GM23338 (cell line): ENCODE measurements around the gene MAP4K5. TPM values are rescaled to one million over a fixed set of nuclear protein-coding genes. Genes with fewer than 3 reads are reported as not detected.

ENCODE experiments used
- ATAC-seq: fragments of 200-7000 bp; cut with Tn5 transposase; 3 replicates; pipeline ENCODE4 v1.9.1; 2020
- DNase-seq: peaks from one replicate; pipeline ENCODE4 v3.0.0-alpha.2; 2015; ENCODE audit warnings: low spot score
- H2AFZ ChIP-seq: fragments of 200-600 bp; sonication (generic); 2 replicates; pipeline ENCODE4 v1.8.0; 2016; ENCODE audit warnings: antibody characterized with exemption, mild to moderate bottlenecking, moderate library complexity
- H3F3A ChIP-seq: fragments of 200-600 bp; sonication (generic); replicated peaks from 2 replicates; pipeline ENCODE4 v1.8.0; 2017; ENCODE audit warnings: antibody characterized with exemption, mixed run types, low read depth
- H3K27ac ChIP-seq: fragments of 200-600 bp; sonication (generic); 2 replicates; pipeline ENCODE4 v1.6.1; 2016; ENCODE audit warnings: low read depth
- H3K27me3 ChIP-seq: fragments of 200-600 bp; sonication (generic); 2 replicates; pipeline ENCODE4 v1.8.0; 2016; ENCODE audit warnings: mild to moderate bottlenecking, mixed run types, moderate library complexity; ENCODE audit not compliant: insufficient read depth
- H3K36me3 ChIP-seq: fragments of 200-600 bp; sonication (generic); 2 replicates; pipeline ENCODE4 v1.8.0; 2016; ENCODE audit warnings: mild to moderate bottlenecking; ENCODE audit not compliant: insufficient read depth
- H3K4me1 ChIP-seq: fragments of 200-600 bp; sonication (generic); 2 replicates; pipeline ENCODE4 v1.8.0; 2016; ENCODE audit warnings: mild to moderate bottlenecking, moderate library complexity; ENCODE audit not compliant: insufficient read depth
- H3K4me2 ChIP-seq: fragments of 200-600 bp; sonication (generic); 2 replicates; pipeline ENCODE4 v1.7.1; 2017; ENCODE audit warnings: mixed run types
- H3K4me3 ChIP-seq: fragments of 200-600 bp; sonication (generic); 2 replicates; pipeline ENCODE4 v1.6.1; 2016; ENCODE audit warnings: mixed run types
- H3K79me2 ChIP-seq: fragments of 200-600 bp; sonication (generic); replicated peaks from 2 replicates; pipeline ENCODE4 v1.8.0; 2017; ENCODE audit warnings: mild to moderate bottlenecking; ENCODE audit not compliant: insufficient read depth
- H3K9me2 ChIP-seq: fragments of 200-600 bp; sonication (generic); 2 replicates; pipeline ENCODE4 v1.8.0; 2017; ENCODE audit not compliant: insufficient read depth
- H4K20me1 ChIP-seq: fragments of 200-600 bp; sonication (generic); replicated peaks from 2 replicates; pipeline ENCODE4 v1.8.0; 2017; ENCODE audit warnings: mild to moderate bottlenecking; ENCODE audit not compliant: insufficient read depth
- H3K27ac Mint-ChIP-seq: 2 replicates; pipeline ENCODE4 v1.8.0; 2020; ENCODE audit warnings: inconsistent platforms, mild to moderate bottlenecking, moderate library complexity, mixed read lengths
- H3K27me3 Mint-ChIP-seq: 3 replicates; pipeline ENCODE4 v1.8.0; 2022; ENCODE audit warnings: low read depth, mild to moderate bottlenecking, moderate library complexity, mixed read lengths, inconsistent platforms; ENCODE audit not compliant: insufficient read depth, poor library complexity
- H3K36me3 Mint-ChIP-seq: 3 replicates; pipeline ENCODE4 v1.8.0; 2021; ENCODE audit warnings: low read depth, mild to moderate bottlenecking, inconsistent platforms, moderate library complexity, mixed read lengths
- H3K4me1 Mint-ChIP-seq: 3 replicates; pipeline ENCODE4 v1.8.0; 2020; ENCODE audit warnings: mild to moderate bottlenecking, inconsistent platforms, mixed read lengths
- H3K4me3 Mint-ChIP-seq: 3 replicates; pipeline ENCODE4 v1.8.0; 2021; ENCODE audit warnings: moderate library complexity, mild to moderate bottlenecking, inconsistent platforms, mixed read lengths
- H3K9me3 Mint-ChIP-seq: 3 replicates; pipeline ENCODE4 v1.8.0; 2020; ENCODE audit warnings: moderate library complexity, mild to moderate bottlenecking, inconsistent platforms, mixed read lengths
- CREB1 ChIP-seq: fragments of 250-450 bp; sonication (Bioruptor Pico); IDR thresholded peaks from 2 replicates; pipeline ENCODE4 v1.5.0; 2020; ENCODE audit warnings: low read depth, mild to moderate bottlenecking, moderate library complexity
- CTCF ChIP-seq, 2 experiments: fragments of 200-600 bp in 1 of 2; sonication (generic) in 1 of 2; conservative IDR thresholded peaks; 2 replicates each; pipeline versions ENCODE4 v1.5.1 to v1.6.1; 2016 to 2017; ENCODE audit warnings: antibody characterized with exemption in 2 of 2, low read depth in 2 of 2, mild to moderate bottlenecking in 2 of 2, moderate library complexity in 1 of 2
- ETS1 ChIP-seq: IDR thresholded peaks from 2 replicates; pipeline ENCODE4 v1.6.1; 2016; ENCODE audit warnings: antibody characterized with exemption
- EZH2 ChIP-seq: fragments of 200-600 bp; sonication (generic); IDR thresholded peaks from one replicate; pipeline ENCODE4 v1.8.0; 2017; ENCODE audit warnings: antibody characterized with exemption, mild to moderate bottlenecking, low read depth; ENCODE audit not compliant: unreplicated experiment
- EZH2phosphoT487 ChIP-seq: fragments of 200-600 bp; sonication (generic); IDR thresholded peaks from one replicate; pipeline ENCODE4 v1.8.1; 2018; ENCODE audit warnings: antibody characterized with exemption; ENCODE audit not compliant: unreplicated experiment
- JUNB ChIP-seq: IDR thresholded peaks from one replicate; pipeline ENCODE4 v1.6.1; 2016; ENCODE audit warnings: antibody characterized with exemption; ENCODE audit not compliant: unreplicated experiment
- NANOG ChIP-seq: IDR thresholded peaks from 2 replicates; pipeline ENCODE4 v1.6.1; 2016; ENCODE audit warnings: antibody characterized with exemption, borderline replicate concordance
- POLR2AphosphoS5 ChIP-seq: IDR thresholded peaks from 2 replicates; pipeline ENCODE4 v1.6.1; 2016; ENCODE audit warnings: antibody characterized with exemption, low read depth
- REST ChIP-seq: IDR thresholded peaks from one replicate; pipeline ENCODE4 v1.6.1; 2018; ENCODE audit warnings: antibody characterized with exemption; ENCODE audit not compliant: unreplicated experiment
- STAT1 ChIP-seq: IDR thresholded peaks from one replicate; pipeline ENCODE4 v1.6.1; 2016; ENCODE audit warnings: antibody characterized with exemption; ENCODE audit not compliant: unreplicated experiment
- ZNF114 ChIP-seq: fragments of 250-450 bp; sonication (Bioruptor Pico); IDR thresholded peaks from 2 replicates; pipeline ENCODE4 v1.5.0; 2020; ENCODE audit warnings: mild to moderate bottlenecking, moderate library complexity
- ZNF331 ChIP-seq: fragments of 250-450 bp; sonication (Bioruptor Pico); IDR thresholded peaks from 2 replicates; pipeline ENCODE4 v1.5.0; 2020; ENCODE audit warnings: low read depth, mild to moderate bottlenecking, moderate library complexity
- polyA plus RNA-seq: library from polyadenylated mRNA; unstranded; fragments of >200 nt; fragmentation: Nextera tagmentation; extraction: Ambion mirVana; gene quantifications from 2 replicates; pipeline ENCODE4 v1.2.1, GENCODE V29; 2016
- total RNA-seq: library from RNA; depleted of rRNA; stranded (reverse); fragments of >200 nt; shearing (Covaris generic); gene quantifications from 2 replicates; pipeline ENCODE4 v1.2.3, GENCODE V29; 2014

MAP4K5 gene
- total and polyA plus RNA-seq, 2 experiments from 2014 or later: 71.4 to 74.6 TPM

- TF ChIP-seq CTCF (conservative IDR thresholded peaks at IDR 0.05; ENCODE audit: low read depth in 2 of 2) (no peak), ETS1 (no peak), JUNB (no peak), ZNF114 (CRISPR knock-in tag) (no peak), NANOG (no peak), EZH2 (no peak), EZH2phosphoT487 (no peak), POLR2AphosphoS5 (no peak), ZNF331 (CRISPR knock-in tag) (no peak), STAT1 (no peak), REST (no peak)
Observed at GRCh38 chr14:50381008-50381407, 151.4 kb downstream of the MAP4K5 start (continued).

GRCh38 chr14:50380455-50380854 lies 151.9 kb downstream of the MAP4K5 start:
- no peaks in the 10 kb centered on the region for H3K9me2 ChIP-seq
- no peaks in the 10 kb centered on the region; the same call in 2 of the 3 replicates for H3K9me3 Mint-ChIP-seq
- no peak for TF ChIP-seq NANOG
- no peak for TF ChIP-seq EZH2
- no peak for TF ChIP-seq CTCF (conservative IDR thresholded peaks at IDR 0.05; ENCODE audit: low read depth in 2 of 2)
- TF ChIP-seq POLR2AphosphoS5: no peak
- TF ChIP-seq ETS1: no peak
- no peak for TF ChIP-seq ZNF114 (CRISPR knock-in tag)
- no peak for TF ChIP-seq STAT1
- TF ChIP-seq JUNB: no peak
- TF ChIP-seq CREB1 (CRISPR knock-in tag): no peak
- TF ChIP-seq ZNF331 (CRISPR knock-in tag): no peak
- no peak for TF ChIP-seq EZH2phosphoT487

More at GRCh38 chr14:50380455-50380854, 151.9 kb downstream of the MAP4K5 start:
- Mint-ChIP-seq H3K27me3 (peaks cover 3% of the 10 kb centered on the region), H3K4me3 (no peak overlapping the region), H3K27ac (no peak overlapping the region), H3K36me3 (no peaks in the 10 kb centered on the region), H3K4me1 (no peaks in the 10 kb centered on the region)
- Histone ChIP-seq H3F3A (no peaks in the 10 kb centered on the region), H3K36me3 (no peaks in the 10 kb centered on the region), H3K4me2 (no peak overlapping the region), H2AFZ (no peak overlapping the region), H3K4me1 (no peaks in the 10 kb centered on the region), H4K20me1 (no peaks in the 10 kb centered on the region), H3K27me3 (no peaks in the 10 kb centered on the region), H3K79me2 (no peaks in the 10 kb centered on the region), H3K4me3 (no peak overlapping the region), H3K27ac (no peak overlapping the region)
- DNase-seq (no peak), ATAC-seq (no peak)
